GM12872 (cell line): ENCODE results near the gene CTBS.

Experiments
- CTCF ChIP-seq: IDR thresholded peaks from 3 replicates; pipeline ENCODE4 v1.5.1; 2011; ENCODE audit warnings: low read depth, mild to moderate bottlenecking, low read length, moderate library complexity; ENCODE audit not compliant: insufficient read depth

Gene CTBS

GRCh38 chr1:84525779-84526178, 48.5 kb downstream of the CTBS start:
- no peak for TF ChIP-seq CTCF

- TF ChIP-seq CTCF, result no peak
These were observed 49.6 kb downstream of the CTBS start for GRCh38 chr1:84524590-84524989.

- no peak for TF ChIP-seq CTCF
These were observed 63.6 kb downstream of the CTBS start for GRCh38 chr1:84510668-84511067.

GRCh38 chr1:84510165-84510564, 64.1 kb downstream of the CTBS start:
- no peak for TF ChIP-seq CTCF

- TF ChIP-seq CTCF, result no peak
These were observed 65.2 kb downstream of the CTBS start for GRCh38 chr1:84509029-84509428.

- no peak for TF ChIP-seq CTCF
These were observed 65.7 kb downstream of the CTBS start for GRCh38 chr1:84508510-84508909.

GRCh38 chr1:84506729-84507453, 67.3 kb downstream of the CTBS start:
- TF ChIP-seq CTCF, result no peak
